Liver (tissue), 9 donors: ENCODE data around the gene ST3GAL2. TPM values are rescaled to one million over a fixed set of nuclear protein-coding genes. Genes with fewer than 3 reads are reported as not detected.

Experiments
- DNase-seq: peaks from one replicate; pipeline ENCODE4 v3.0.0-alpha.2; 2017; ENCODE audit warnings: low spot score
- H3K27ac ChIP-seq, 2 donors: one replicate each; pipeline ENCODE4 v1.7.0; 2013; ENCODE audit warnings: inconsistent platforms in 2 of 2, low read length in 2 of 2, control low read depth in 1 of 2, low read depth in 1 of 2, mild to moderate bottlenecking in 1 of 2
- H3K27me3 ChIP-seq, 4 donors: one replicate each; pipeline versions ENCODE4 v1.6.1 to v1.7.0; 2013; ENCODE audit warnings: low read length in 3 of 4, inconsistent platforms in 1 of 4, mild to moderate bottlenecking in 1 of 4, moderate library complexity in 1 of 4; ENCODE audit not compliant: control insufficient read depth in 4 of 4, insufficient read depth in 4 of 4
- H3K36me3 ChIP-seq, 4 donors: one replicate each; pipeline versions ENCODE4 v1.6.1 to v1.7.0; 2013; ENCODE audit warnings: low read length in 3 of 4, mild to moderate bottlenecking in 3 of 4, low read depth in 1 of 4, moderate library complexity in 1 of 4; ENCODE audit not compliant: control insufficient read depth in 4 of 4, insufficient read depth in 3 of 4
- H3K4me1 ChIP-seq, 4 donors: one replicate each; pipeline versions ENCODE4 v1.6.1 to v1.7.0; 2013; ENCODE audit warnings: low read length in 3 of 4, mild to moderate bottlenecking in 3 of 4, moderate library complexity in 1 of 4; ENCODE audit not compliant: control insufficient read depth in 4 of 4, insufficient read depth in 4 of 4
- H3K4me3 ChIP-seq, 3 donors: one replicate each; pipeline versions ENCODE4 v1.6.1 to v1.7.0; 2013; ENCODE audit warnings: low read length in 3 of 3, control low read depth in 1 of 3, low read depth in 1 of 3, mild to moderate bottlenecking in 1 of 3
- H3K9ac ChIP-seq, 2 donors: one replicate each; pipeline ENCODE4 v1.7.0; 2013; ENCODE audit warnings: low read length in 2 of 2, mild to moderate bottlenecking in 2 of 2, moderate library complexity in 2 of 2, control low read depth in 1 of 2, low read depth in 1 of 2
- H3K9me3 ChIP-seq, 4 donors: one replicate each; pipeline versions ENCODE4 v1.6.1 to v1.7.0; 2013; ENCODE audit warnings: low read length in 3 of 4; ENCODE audit not compliant: control insufficient read depth in 4 of 4
- ATF3 ChIP-seq: IDR thresholded peaks from 2 replicates; pipeline ENCODE4 v1.6.1; 2016; ENCODE audit warnings: antibody characterized with exemption
- CTCF ChIP-seq: fragments of 150-350 bp; IDR thresholded peaks from 2 replicates; pipeline ENCODE4 v1.5.1; 2017; ENCODE audit warnings: improper control_type of control experiment, low read depth, low read length; ENCODE audit not compliant: missing input control
- FOXA1 ChIP-seq: IDR thresholded peaks from 2 replicates; pipeline ENCODE4 v1.6.1; 2016; ENCODE audit warnings: antibody characterized with exemption
- FOXA2 ChIP-seq: IDR thresholded peaks from 2 replicates; pipeline ENCODE4 v1.6.1; 2016; ENCODE audit warnings: antibody characterized with exemption
- HNF4A ChIP-seq, 2 donors: conservative IDR thresholded peaks; 2 replicates each; pipeline ENCODE4 v1.6.1; 2016; ENCODE audit warnings: antibody characterized with exemption in 2 of 2, mild to moderate bottlenecking in 2 of 2
- HNF4G ChIP-seq: IDR thresholded peaks from 2 replicates; pipeline ENCODE4 v1.6.1; 2016; ENCODE audit warnings: antibody characterized with exemption
- JUND ChIP-seq, 2 donors: IDR thresholded peaks; 2 replicates each; pipeline ENCODE4 v1.6.1; 2016; ENCODE audit warnings: antibody characterized with exemption in 2 of 2
- MAX ChIP-seq: IDR thresholded peaks from 2 replicates; pipeline ENCODE4 v1.6.1; 2016; ENCODE audit warnings: antibody characterized with exemption
- REST ChIP-seq: IDR thresholded peaks from 2 replicates; pipeline ENCODE4 v1.6.1; 2016; ENCODE audit warnings: antibody characterized with exemption, mild to moderate bottlenecking
- RXRA ChIP-seq, 2 donors: IDR thresholded peaks; 2 replicates each; pipeline ENCODE4 v1.6.1; 2017 to 2018; ENCODE audit warnings: antibody characterized with exemption in 2 of 2, mild to moderate bottlenecking in 1 of 2
- SP1 ChIP-seq: IDR thresholded peaks from 2 replicates; pipeline ENCODE4 v1.6.1; 2018; ENCODE audit warnings: antibody characterized with exemption, mild to moderate bottlenecking
- YY1 ChIP-seq: IDR thresholded peaks from 2 replicates; pipeline ENCODE4 v1.6.1; 2016; ENCODE audit warnings: antibody characterized with exemption, mild to moderate bottlenecking
- ZBTB33 ChIP-seq: IDR thresholded peaks from 2 replicates; pipeline ENCODE4 v1.6.1; 2016; ENCODE audit warnings: antibody characterized with exemption
- WGBS: extraction: QIAGEN DNeasy Blood & Tissue Kit; methylation state at CpG from one replicate; pipeline ENCODE4 v1.1.7; 2013; 5-methylcytosine and 5-hydroxymethylcytosine counted together
- polyA plus RNA-seq, 2 donors: library from polyadenylated mRNA; stranded (reverse) in 1 of 2; unstranded in 1 of 2; fragments of 200-250 nt in 1 of 2; fragments of >200 nt in 1 of 2; fragmentation: Nextera tagmentation in 1 of 2; extraction: Ambion mirVana in 1 of 2; gene quantifications; one replicate each; pipeline versions ENCODE4 v1.2.1 to v1.2.3, GENCODE V29; 2013 to 2015
- total RNA-seq, 2 donors: library from RNA; depleted of rRNA; stranded (reverse); fragments of >200 nt; gene quantifications; one replicate each; pipeline ENCODE4 v1.2.3, GENCODE V29; 2014
- donor health status: healthy.
- donor health status: healthy.
- donor health status: healthy.
- donor health status: healthy.
- donor health status: healthy.

The ST3GAL2 gene
- total and polyA plus RNA-seq, 4 donors = 3.9 to 53.1 (median 12.9) TPM

- Histone ChIP-seq H3K36me3 (peaks cover 15 to 58% (median 26%) of the 10 kb centered on the region in 4 donors), H3K9me3 (no peaks in the 10 kb centered on the region), H3K27ac (no peak overlapping the region), H3K4me1 (no peaks in the 10 kb centered on the region), H3K27me3 (no peaks in the 10 kb centered on the region), H3K4me3 (no peak overlapping the region), H3K9ac (no peak overlapping the region)
- WGBS = 97% methylated on average over 22 of the region's 22 CpGs
- DNase-seq = no peak
- TF ChIP-seq JUND (IDR thresholded peaks at IDR 0.05) (no peak), YY1 (no peak), HNF4A (conservative IDR thresholded peaks at IDR 0.05) (no peak), REST (no peak), ATF3 (no peak), SP1 (no peak), MAX (no peak), CTCF (no peak), FOXA1 (no peak), FOXA2 (no peak), HNF4G (no peak), ZBTB33 (no peak)
Measured at GRCh38 chr16:70372921-70373728, 65.8 kb downstream of the ST3GAL2 start.

- H3K36me3 ChIP-seq = peaks cover 17 to 68% (median 32%) of the 10 kb centered on the region in 4 donors
- no peak overlapping the region for H3K9ac ChIP-seq
- H3K4me3 ChIP-seq = no peak overlapping the region
- H3K27ac ChIP-seq = no peak overlapping the region
- WGBS = 97% methylated on average over 10 of the region's 10 CpGs
- H3K27me3 ChIP-seq = no peaks in the 10 kb centered on the region
- H3K9me3 ChIP-seq = no peaks in the 10 kb centered on the region
- no peak for DNase-seq
- no peaks in the 10 kb centered on the region for H3K4me1 ChIP-seq
- TF ChIP-seq RXRA (IDR thresholded peaks at IDR 0.05) (no peak), ZBTB33 (no peak), MAX (no peak), FOXA1 (no peak), HNF4G (no peak), REST (no peak), CTCF (no peak)
Measured at GRCh38 chr16:70370924-70371323, 68.0 kb downstream of the ST3GAL2 start.
